Measurements from ENCODE around the gene MAGEA2B. TPM values are rescaled to one million over a fixed set of nuclear protein-coding genes. Genes with fewer than 3 reads are reported as not detected.

The MAGEA2B gene
- total RNA-seq, 1 experiment from 2014 or later, result not detected

- no TSS peak for BruUV-seq (replicated peaks)
- Histone ChIP-seq H3K27me3 (ENCODE audit: control insufficient read depth, insufficient read depth, low read length) (no peaks in the 10 kb centered on the region), H3K4me1 (ENCODE audit: control insufficient read depth, insufficient read depth, low read length) (no peaks in the 10 kb centered on the region), H3K36me3 (ENCODE audit: control insufficient read depth, insufficient read depth, low read length) (no peaks in the 10 kb centered on the region), H3K27ac (ENCODE audit: low read length) (no peak overlapping the region), H3K4me3 (ENCODE audit: low read depth in 2 of 2, low read length in 2 of 2) (no peak overlapping the region), H3K9me3 (ENCODE audit: control insufficient read depth, insufficient read depth, low read depth, low read length) (no peaks in the 10 kb centered on the region)
- TF ChIP-seq REST (IDR thresholded peaks at IDR 0.05; ENCODE audit: insufficient read depth in 1 of 2, low read depth in 2 of 2, low read length in 1 of 2) (no peak), SIN3A (IDR thresholded peaks at IDR 0.05; ENCODE audit: borderline replicate concordance, insufficient read depth, low read depth, low read length) (no peak), POLR2AphosphoS5 (IDR thresholded peaks at IDR 0.05; ENCODE audit: low read depth, low read length) (no peak), TCF7L2 (IDR thresholded peaks at IDR 0.05; ENCODE audit: low read depth, low read length) (no peak), CTCF (IDR thresholded peaks at IDR 0.05) (no peak)
- in situ Hi-C loops (cut with HindIII; ENCODE audit: low pct_unique_long_range_greater_than_20kb, low sequenced_read_pairs) (no loop called here), intact Hi-C loops (cut with micrococcal nuclease; ENCODE audit: unreplicated experiment) (no loop called here)
- POLR2A ChIA-PET, result no interaction called here
- DNase-seq (ENCODE audit: low read depth, low spot score) (no peak), ATAC-seq (no peak)
- CTCF ChIA-PET, result no interaction called here
Observed at GRCh38 chrX:152725409-152725808, 11.0 kb downstream of the MAGEA2B start.

- no peak for DNase-seq (ENCODE audit: low read depth, low spot score)
Observed at GRCh38 chrX:152733261-152733975, 19.0 kb downstream of the MAGEA2B start, which contains the start of the genes CSAG1 and MAGEA12. TSS of gene CSAG1 (minus strand) at chrX:152733721. CDS start at chrX:152732460, 1,261 bp downstream. TSS of gene MAGEA12 (plus strand) at chrX:152733757. CDS start at chrX:152736162, 2,405 bp downstream.

More at GRCh38 chrX:152733261-152733975, 19.0 kb downstream of the MAGEA2B start, which contains the start of the genes CSAG1 and MAGEA12:
- Histone ChIP-seq H3K4me1 (ENCODE audit: control insufficient read depth, insufficient read depth, low read length) (no peaks in the 10 kb centered on the region), H3K27me3 (ENCODE audit: control insufficient read depth, insufficient read depth, low read length) (no peaks in the 10 kb centered on the region), H3K4me3 (ENCODE audit: low read depth in 2 of 2, low read length in 2 of 2) (peak within 1 kb of the TSS in 1 of 2 experiments; percentile 26; a peak in 1 of 4 replicates), H3K36me3 (ENCODE audit: control insufficient read depth, insufficient read depth, low read length) (no peaks in the 10 kb centered on the region), H3K9me3 (ENCODE audit: control insufficient read depth, insufficient read depth, low read depth, low read length) (no peaks in the 10 kb centered on the region), H3K27ac (ENCODE audit: low read length) (no peak within 1 kb of the TSS)
- ChIA-PET CTCF (interaction anchor here (0.7 kb wide), 1 partner anchor 119 kb away, joined by 4 read pairs; no protein-coding TSS in a partner anchor), POLR2A (no interaction called here)
- intact Hi-C loops (cut with micrococcal nuclease; ENCODE audit: unreplicated experiment), result no loop called here
- TF ChIP-seq TCF7L2 (IDR thresholded peaks at IDR 0.05; ENCODE audit: low read depth, low read length), result no peak
- no peak for TF ChIP-seq POLR2AphosphoS5 (IDR thresholded peaks at IDR 0.05; ENCODE audit: low read depth, low read length)
- no peak for TF ChIP-seq REST (IDR thresholded peaks at IDR 0.05; ENCODE audit: insufficient read depth in 1 of 2, low read depth in 2 of 2, low read length in 1 of 2)
- TF ChIP-seq CTCF (IDR thresholded peaks at IDR 0.05), result no peak
- TF ChIP-seq SIN3A (IDR thresholded peaks at IDR 0.05; ENCODE audit: borderline replicate concordance, insufficient read depth, low read depth, low read length), result no peak
- BruUV-seq (replicated peaks), result no TSS peak
- in situ Hi-C loops (cut with HindIII; ENCODE audit: low pct_unique_long_range_greater_than_20kb, low sequenced_read_pairs), result no loop called here
- ATAC-seq, result no peak

Data from Panc1 (cell line).